ENCODE data around the gene GNMT. TPM values are rescaled to one million over a fixed set of nuclear protein-coding genes. Genes with fewer than 3 reads are reported as not detected.
A peak's percentile ranks its signal among the peaks of the same experiment; 100 is the strongest.

GNMT gene
- total and polyA plus RNA-seq, 2 of the 8 experiments (the other 6 are each of a cell fraction or from before 2014, with no cell fraction given), result 1.8 to 3.4 TPM

DNA sequence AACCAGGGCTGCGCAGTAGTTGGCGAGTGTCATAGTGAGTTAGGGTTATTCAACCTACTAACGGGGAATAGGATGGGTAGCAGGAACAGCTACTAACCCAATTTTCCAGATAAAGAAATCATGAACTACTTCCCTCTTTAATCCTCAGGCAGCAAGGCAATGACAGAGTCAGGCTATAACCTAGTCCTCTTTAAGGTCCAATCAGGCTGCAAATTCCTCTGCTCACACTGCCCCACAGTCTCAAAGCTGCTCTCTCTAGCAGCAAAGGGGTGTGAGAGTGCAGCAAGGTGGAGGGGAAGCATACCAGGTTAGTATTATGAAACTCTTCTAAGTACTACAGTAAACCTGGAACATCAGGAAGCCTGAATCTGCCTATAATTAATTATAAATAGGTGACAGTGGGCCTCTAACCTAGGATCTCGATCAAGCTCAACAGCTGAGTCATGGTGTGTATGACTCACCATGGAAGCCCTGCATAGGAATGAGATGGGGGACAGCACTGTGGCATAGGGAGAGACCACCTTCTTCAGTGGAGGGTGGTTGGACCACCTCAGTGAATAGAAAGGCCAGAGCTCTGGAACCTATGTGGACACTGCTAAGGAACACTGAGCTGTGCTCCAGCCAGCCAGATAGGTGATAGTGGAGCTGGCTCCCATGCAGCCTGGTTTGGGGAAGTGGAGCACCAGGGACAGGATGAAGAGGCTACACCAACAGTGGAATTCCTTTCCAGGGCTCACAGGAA is 10.5 kb downstream of the GNMT start:
- Histone ChIP-seq H3K27ac (ENCODE audit: low read depth, low read length) (0 out of 2 replicates have a peak overlapping the region, but pooled peaks have one; percentile 19), H2AK5ac (ENCODE audit: low read depth, low read length) (no peak overlapping the region), H3K79me1 (ENCODE audit: low read depth, low read length) (no peaks in the 10 kb centered on the region; the same call in none of the 2 replicates), H2BK12ac (ENCODE audit: low read depth, low read length) (0 out of 2 replicates have a peak overlapping the region, but pooled peaks have one; percentile 11), H3K4me1 (replicated peaks in 1 of 4; ENCODE audit: control insufficient read depth in 3 of 4, insufficient read depth in 4 of 4, low read length in 3 of 4) (peaks cover 0 to 3% (median 0%) of the 10 kb centered on the region in 4 experiments; a peak in 2 of 7 replicates), H4K91ac (replicated peaks; ENCODE audit: insufficient read length, low read length) (no peak overlapping the region), H2BK20ac (ENCODE audit: low read length) (no peak overlapping the region), H3K4me3 (ENCODE audit: extremely low read depth in 1 of 4, insufficient read depth in 2 of 4, low read depth in 3 of 4, low read length in 4 of 4) (no peak overlapping the region), H4K20me1 (replicated peaks in 1 of 2; ENCODE audit: control insufficient read depth in 1 of 2, insufficient read depth in 2 of 2, low read length in 2 of 2) (peaks cover 0 to 2% of the 10 kb centered on the region in 2 experiments), H4K5ac (ENCODE audit: insufficient read length, low read depth, low read length) (no peak overlapping the region), H2BK5ac (ENCODE audit: low read depth, low read length) (peak overlapping the region; percentile 35; the same call in 1 of the 2 replicates), H3K18ac (ENCODE audit: extremely low read depth, low read length) (no peak overlapping the region), H3K9ac (replicated peaks in 1 of 4; ENCODE audit: extremely low read depth in 1 of 4, low read depth in 3 of 4, low read length in 3 of 4) (no peak overlapping the region), H2BK120ac (replicated peaks; ENCODE audit: low read depth, low read length) (no peak overlapping the region), H3K4ac (replicated peaks; ENCODE audit: insufficient read length, low read depth, low read length) (no peak overlapping the region), H3K14ac (ENCODE audit: insufficient read length) (no peak overlapping the region), H3K9me3 (ENCODE audit: insufficient read depth in 2 of 2, low read depth in 1 of 2, low read length in 1 of 2) (no peaks in the 10 kb centered on the region), H2BK15ac (ENCODE audit: low read length) (no peak overlapping the region), H3K4me2 (ENCODE audit: insufficient read depth in 1 of 2, low read depth in 2 of 2, low read length in 2 of 2) (no peak overlapping the region), H3K79me2 (ENCODE audit: control insufficient read depth in 1 of 2, insufficient read depth in 2 of 2, low read length in 2 of 2) (no peaks in the 10 kb centered on the region), H3K23ac (ENCODE audit: insufficient read length) (no peak overlapping the region), H3K36me3 (ENCODE audit: control insufficient read depth in 2 of 4, insufficient read depth in 4 of 4, low read length in 3 of 4) (no peaks in the 10 kb centered on the region; a peak in 1 of 8 replicates), H3K56ac (replicated peaks; ENCODE audit: insufficient read length, low read depth, low read length) (no peak overlapping the region), H3K23me2 (ENCODE audit: low read depth, low read length) (no peaks in the 10 kb centered on the region), H3K27me3 (replicated peaks in 1 of 4; ENCODE audit: control insufficient read depth in 3 of 4, extremely low read depth in 1 of 4, insufficient read depth in 3 of 4, low read length in 3 of 4) (no peaks in the 10 kb centered on the region), H4K8ac (ENCODE audit: extremely low read depth, insufficient read depth, low read length) (no peak overlapping the region), H2AFZ (ENCODE audit: low read length) (no peak overlapping the region)
- no peak for FAIRE-seq
- 85% methylated on average over 4 of the region's 4 CpGs; no CpG with 5 or more reads in 1 of the 2 experiments for WGBS, 2 experiments (ENCODE audit: extremely low coverage in 1 of 2, insufficient coverage in 1 of 2, insufficient read length in 1 of 2, insufficient replicate concordance in 2 of 2, low coverage in 1 of 2, low lambda C conversion rate in 2 of 2, missing lambda C conversion rate in 1 of 2)
- CTCF ChIA-PET (ENCODE audit: partially characterized antibody), result interaction anchor here (0.5 to 4.2 kb wide), 11 partner anchors 8 to 1123 kb away, joined by 3 to 11 read pairs (median 4); partner anchors contain the start of genes KLHDC3, MEA1 and PEX6
- POLR2A ChIA-PET (ENCODE audit: partially characterized antibody), result interaction anchor here (0.6 to 5.9 kb wide), 4 partner anchors 8 to 83 kb away, joined by 3 to 29 read pairs (median 7); partner anchors contain the start of genes CUL7, PEX6 and PPP2R5D
- no peak for DNase-seq (ENCODE audit: low read depth in 1 of 2, low spot score in 2 of 2)
- TF ChIP-seq JUN (IDR thresholded peaks at IDR 0.05; ENCODE audit: low read depth, low read length) (no peak), HDAC2 (IDR thresholded peaks at IDR 0.05; ENCODE audit: borderline replicate concordance in 1 of 2, low read depth in 2 of 2, low read length in 2 of 2) (no peak), TEAD4 (IDR thresholded peaks at IDR 0.05; ENCODE audit: low read depth, low read length) (no peak), RBBP5 (IDR thresholded peaks at IDR 0.05; ENCODE audit: borderline replicate concordance, low read depth, low read length) (no peak), GABPA (IDR thresholded peaks at IDR 0.05; ENCODE audit: borderline replicate concordance, insufficient read depth, low read length) (no peak), POLR2AphosphoS5 (IDR thresholded peaks at IDR 0.05; ENCODE audit: low read depth, low read length) (no peak), NANOG (IDR thresholded peaks at IDR 0.05; ENCODE audit: insufficient read depth, low read depth, low read length, poor library complexity, severe bottlenecking) (no peak), CEBPB (IDR thresholded peaks at IDR 0.05; ENCODE audit: low read depth, low read length) (no peak), TCF12 (IDR thresholded peaks at IDR 0.05; ENCODE audit: low read depth, low read length) (no peak), CBX8 (IDR thresholded peaks at IDR 0.05; ENCODE audit: borderline replicate concordance, low read depth, low read length) (no peak)

Data from H1 (cell line).